Endometrium (tissue), 2 donors: ENCODE data around the gene ABCC3.

Experiments used
- FAIRE-seq: peaks from 2 replicates; lab custom pipeline; 2012; peaks lifted over from hg19 to GRCh38; lab: Jason Lieb, UNC
- donor health status: control.
- donor health status: control.

The ABCC3 gene

GRCh38 chr17:50607522-50608175, 27.0 kb upstream of the ABCC3 start:
- no peak for FAIRE-seq

DNA sequence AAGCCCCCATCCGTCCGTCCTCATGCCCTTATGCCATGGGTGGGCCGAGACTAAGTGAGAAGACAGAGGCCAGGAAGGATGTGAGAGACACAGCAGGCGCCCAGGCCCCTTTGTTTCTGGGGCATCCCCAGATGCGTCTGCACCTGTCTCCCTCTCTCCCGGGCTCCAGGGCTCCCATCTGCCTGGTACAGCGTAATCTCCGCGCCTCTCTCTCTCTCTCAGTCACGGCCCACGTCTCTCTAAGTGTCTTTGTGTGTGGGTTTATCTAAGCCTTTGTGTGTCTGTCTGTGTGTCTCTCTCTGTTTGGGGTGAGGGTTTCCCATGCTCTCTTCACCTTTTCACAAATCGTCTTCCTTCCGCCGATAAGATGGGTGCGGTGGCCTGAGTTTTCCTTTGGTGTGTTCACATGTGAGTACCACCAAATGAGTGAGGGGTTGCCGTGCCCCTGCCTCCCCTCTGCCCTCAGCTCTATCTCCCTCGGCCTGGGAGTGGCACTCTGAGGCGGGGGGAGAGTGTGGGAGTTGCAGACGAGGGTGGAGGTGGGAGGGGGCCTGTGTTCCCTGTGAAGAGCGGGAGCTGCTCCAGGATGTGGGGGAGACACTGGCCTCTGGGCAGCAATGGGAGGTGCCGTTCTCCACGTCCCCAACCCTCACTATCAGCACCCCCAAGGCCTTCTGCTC, 25.8 kb upstream of the ABCC3 start:
- no peak for FAIRE-seq

DNA sequence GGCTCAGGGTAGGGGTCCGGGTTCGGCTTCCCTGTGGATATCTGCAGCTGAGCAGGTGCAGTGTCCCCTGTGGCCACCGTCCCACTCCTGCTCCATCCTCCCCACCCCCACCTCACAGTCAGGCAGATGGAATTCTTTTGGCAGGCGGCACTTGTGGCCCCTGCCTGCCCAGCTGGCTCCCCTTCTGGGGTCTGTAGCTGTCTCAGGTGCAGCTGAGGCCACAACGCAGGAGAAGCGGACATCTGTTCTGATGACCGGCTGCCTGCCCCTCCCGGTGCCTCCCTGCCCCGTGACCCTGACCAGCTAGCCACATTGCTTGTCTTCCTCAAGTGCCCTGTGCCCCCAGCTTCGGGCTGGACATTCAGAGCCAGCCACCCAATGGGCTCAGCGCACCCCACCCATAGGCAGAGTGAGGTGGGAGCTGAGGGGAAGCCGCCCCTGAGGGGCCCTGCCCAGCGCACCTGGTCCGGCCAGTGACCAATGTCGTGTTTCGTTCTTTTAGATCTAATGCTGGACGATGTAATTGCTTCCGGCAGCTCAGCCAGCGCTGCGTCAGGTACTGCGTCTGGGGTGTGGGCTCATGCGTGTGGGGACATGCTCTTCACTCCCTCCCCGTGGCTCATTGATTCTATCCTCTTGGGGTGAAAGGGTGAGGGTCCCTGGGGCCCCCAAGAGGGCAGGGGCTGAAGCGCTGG, 25.2 kb upstream of the ABCC3 start:
- FAIRE-seq: no peak

GRCh38 chr17:50611634-50612033, 23.0 kb upstream of the ABCC3 start:
- no peak for FAIRE-seq

- FAIRE-seq: no peak
Measured at GRCh38 chr17:50612281-50612680, 22.4 kb upstream of the ABCC3 start.

GRCh38 chr17:50613007-50613992, 21.4 kb upstream of the ABCC3 start:
- no peak for FAIRE-seq

- no peak for FAIRE-seq
Measured at GRCh38 chr17:50614471-50615051, 20.1 kb upstream of the ABCC3 start.

DNA sequence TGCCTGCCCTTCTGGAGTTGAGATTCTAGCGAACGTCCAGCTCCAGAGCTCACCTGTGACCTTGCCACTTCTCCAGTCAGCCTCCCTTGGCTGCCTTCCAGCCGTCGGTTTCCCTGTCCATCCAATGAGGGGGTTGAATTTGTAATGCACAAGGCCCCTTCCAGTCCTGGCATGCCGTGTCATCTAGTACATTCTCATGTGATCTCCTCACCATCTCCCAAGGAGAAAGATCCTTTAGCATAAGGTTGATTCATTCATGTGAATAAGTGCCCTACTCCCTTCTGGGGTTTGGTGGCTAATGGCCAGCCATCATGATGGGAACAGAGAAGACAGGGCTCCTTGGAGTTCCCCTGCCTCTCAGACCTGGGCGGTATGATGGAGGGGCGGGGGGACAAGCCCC, 18.9 kb upstream of the ABCC3 start:
- no peak for FAIRE-seq

- no peak for FAIRE-seq
Measured at GRCh38 chr17:50618300-50618699, 16.4 kb upstream of the ABCC3 start.

DNA sequence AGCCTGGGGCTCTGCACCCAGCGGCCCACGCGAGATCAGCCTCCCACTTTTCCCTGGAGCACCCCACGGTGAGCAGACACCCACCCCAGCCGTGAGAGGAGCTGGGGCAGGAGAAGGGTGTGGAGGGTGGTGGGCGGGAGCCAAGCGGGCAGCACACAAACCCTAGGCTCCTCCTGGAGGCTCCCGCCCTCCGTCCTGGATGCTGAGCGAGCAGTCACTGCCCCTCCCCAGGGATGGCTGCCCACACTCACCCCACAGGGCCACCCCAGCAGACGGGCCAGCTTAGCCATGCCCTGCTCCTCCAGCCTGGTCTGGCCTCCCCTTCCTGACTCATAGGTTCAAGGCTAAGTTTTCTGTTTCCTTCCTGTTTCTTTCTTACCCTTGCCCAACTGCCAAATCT, 15.7 kb upstream of the ABCC3 start:
- no peak for FAIRE-seq

GRCh38 chr17:50619489-50619888, 15.2 kb upstream of the ABCC3 start:
- FAIRE-seq: no peak

DNA sequence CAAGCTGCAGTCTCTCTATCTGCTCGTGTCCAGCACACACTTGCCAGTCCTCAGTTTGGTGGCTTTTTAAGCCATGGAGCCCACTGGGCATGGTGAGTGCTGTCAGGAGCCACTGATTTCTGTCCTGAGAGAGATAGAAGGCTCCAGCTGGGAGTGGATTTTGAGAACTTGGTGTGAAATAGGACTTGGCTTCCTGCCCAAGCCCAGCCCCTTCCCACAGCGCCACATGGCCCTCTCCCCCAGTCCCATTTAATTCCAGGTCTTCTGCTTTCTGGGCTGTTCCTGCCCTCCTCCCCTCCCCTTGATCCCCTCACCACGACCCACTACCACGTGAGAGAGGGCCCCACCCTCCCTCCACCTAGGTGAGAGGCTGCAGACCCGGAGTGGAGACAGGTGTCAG, 14.4 kb upstream of the ABCC3 start:
- no peak for FAIRE-seq

GRCh38 chr17:50620858-50621257, 13.8 kb upstream of the ABCC3 start:
- no peak for FAIRE-seq

GRCh38 chr17:50621574-50622031, 13.1 kb upstream of the ABCC3 start:
- FAIRE-seq: no peak

DNA sequence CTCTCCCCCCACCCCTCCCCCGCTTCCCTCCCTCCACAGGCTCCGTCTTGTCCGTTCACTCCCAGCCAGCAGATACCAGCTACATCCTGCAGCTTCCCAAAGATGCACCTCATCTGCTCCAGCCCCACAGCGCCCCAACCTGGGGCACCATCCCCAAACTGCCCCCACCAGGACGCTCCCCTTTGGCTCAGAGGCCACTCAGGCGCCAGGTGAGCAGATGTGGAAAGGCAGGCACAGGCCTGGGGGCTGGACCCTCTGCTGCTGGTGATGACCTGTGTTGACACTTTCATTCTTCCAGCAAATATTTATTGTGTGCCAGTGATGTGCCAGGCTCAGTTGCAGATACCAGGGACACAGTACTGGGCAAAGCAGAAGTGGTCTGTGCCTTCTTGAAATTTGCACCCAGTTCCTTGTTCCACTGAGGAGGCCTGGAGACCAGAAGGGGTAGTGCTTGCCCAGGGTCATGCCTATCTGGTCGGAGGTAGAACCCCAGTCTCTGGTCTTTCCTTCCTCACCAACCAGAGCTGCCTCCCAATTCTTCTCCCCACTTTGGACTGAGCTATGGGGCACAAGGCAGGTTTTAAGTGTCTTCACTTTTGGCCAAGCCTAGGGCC, 10.3 kb upstream of the ABCC3 start:
- no peak for FAIRE-seq

DNA sequence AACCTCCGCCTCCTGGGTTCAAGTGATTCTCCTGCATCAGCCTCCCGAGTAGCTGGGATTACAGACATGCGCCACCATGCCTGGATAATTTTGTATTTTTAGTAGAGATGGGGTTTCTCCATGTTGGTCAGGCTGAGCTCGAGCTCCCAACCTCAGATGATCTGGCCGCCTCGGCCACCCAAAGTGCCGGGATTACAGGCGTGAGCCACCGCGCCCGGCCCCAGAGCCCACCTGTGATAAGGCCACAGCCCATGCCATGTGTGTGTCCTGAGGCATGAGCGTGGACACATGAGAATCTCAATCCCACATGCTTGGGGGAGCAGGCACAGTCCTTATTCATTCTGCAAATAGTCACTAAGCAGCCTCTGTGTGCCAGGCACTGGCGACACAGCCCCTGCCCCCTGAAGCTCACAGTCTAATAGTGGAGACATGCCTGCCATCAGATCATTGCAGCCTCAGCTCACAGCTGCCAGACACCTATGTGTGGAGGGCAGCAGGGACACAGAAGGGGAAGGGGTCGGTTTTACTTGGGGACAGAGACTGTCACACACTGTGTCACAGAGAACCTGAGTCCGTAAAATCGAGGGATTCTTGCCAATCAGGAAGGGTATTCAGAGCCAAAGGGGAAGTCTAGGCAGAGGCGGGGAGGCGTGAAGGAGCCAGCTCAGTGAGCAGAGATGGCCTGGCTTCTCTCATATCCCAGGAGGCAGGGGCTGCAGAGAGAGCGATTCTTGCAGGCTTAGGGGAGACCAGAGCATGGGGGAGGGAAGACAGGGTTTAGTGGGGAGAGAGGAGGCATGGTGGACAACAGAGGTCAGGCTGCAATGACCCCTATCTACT, 9.4 kb upstream of the ABCC3 start:
- FAIRE-seq: no peak

GRCh38 chr17:50626037-50626574, 8.6 kb upstream of the ABCC3 start:
- no peak for FAIRE-seq

DNA sequence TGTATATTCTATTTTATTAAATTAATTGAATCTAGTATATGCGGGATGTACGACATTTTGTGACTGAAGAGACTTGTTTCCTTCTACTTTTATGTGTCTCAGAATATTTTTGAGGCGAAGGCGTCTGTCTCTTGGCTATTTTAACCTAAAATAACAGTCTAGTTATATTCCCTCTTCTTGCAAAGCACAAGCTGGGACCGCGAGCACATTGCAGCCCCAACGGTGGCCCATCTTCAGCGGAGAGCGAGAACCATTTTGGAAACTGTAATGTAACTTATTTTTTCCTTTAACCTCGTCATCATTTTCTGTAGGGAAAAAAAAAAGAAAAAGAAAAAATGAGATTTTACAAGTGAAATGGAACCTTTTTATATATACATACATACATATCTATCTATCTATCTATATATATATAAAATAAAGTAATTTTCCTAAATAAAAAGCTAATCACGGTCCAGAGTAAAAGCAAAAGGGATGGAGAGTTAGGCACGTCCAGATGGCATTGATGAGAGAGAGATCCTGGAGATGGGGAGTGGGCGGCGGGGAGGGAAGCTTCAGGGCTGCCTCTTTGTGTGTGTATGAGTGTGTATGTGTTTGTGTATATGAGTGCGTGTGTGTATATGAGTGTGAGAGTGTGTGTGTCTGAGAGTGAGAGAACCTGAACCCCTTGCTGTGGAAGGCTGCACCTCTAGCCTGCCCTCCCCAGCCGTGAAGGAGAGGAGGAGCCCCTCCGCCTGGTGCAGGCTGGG, 7.5 kb upstream of the ABCC3 start:
- no peak for FAIRE-seq
